Coronary artery (tissue), 2 donors: Measurements from ENCODE around the gene TENT4A.

Experiments
- DNase-seq: peaks from one replicate; pipeline ENCODE4 v3.0.0-alpha.2; 2017; ENCODE audit warnings: low spot score
- H3K27ac ChIP-seq, 2 donors: fragments of 200-600 bp; sonication (generic); one replicate each; pipeline ENCODE4 v1.5.1; 2016 to 2019
- H3K4me3 ChIP-seq: fragments of 200-600 bp; sonication (generic); 2 replicates; pipeline ENCODE4 v1.5.1; 2016; ENCODE audit warnings: mild to moderate bottlenecking, moderate library complexity
- CTCF ChIP-seq: fragments of 200-600 bp; sonication (generic); IDR thresholded peaks from one replicate; pipeline ENCODE4 v1.5.1; 2019; ENCODE audit warnings: antibody characterized with exemption

TENT4A gene

GRCh38 chr5:6785861-6786180 is 72.6 kb downstream of the TENT4A start:
- Histone ChIP-seq H3K27ac (no peak overlapping the region), H3K4me3 (no peak overlapping the region)
- TF ChIP-seq CTCF: no peak
- DNase-seq: no peak

- no peak for TF ChIP-seq CTCF
- DNase-seq: no peak
- Histone ChIP-seq H3K27ac (no peak overlapping the region), H3K4me3 (no peak overlapping the region)
Measured at GRCh38 chr5:6786786-6787495, 73.7 kb downstream of the TENT4A start.

GRCh38 chr5:6787941-6788340 is 74.7 kb downstream of the TENT4A start:
- H3K27ac ChIP-seq: no peak overlapping the region
- TF ChIP-seq CTCF: no peak
- no peak for DNase-seq
- no peak overlapping the region for H3K4me3 ChIP-seq

- Histone ChIP-seq H3K27ac (no peak overlapping the region), H3K4me3 (no peak overlapping the region)
- TF ChIP-seq CTCF: no peak
- no peak for DNase-seq
Measured at GRCh38 chr5:6788439-6788838, 75.2 kb downstream of the TENT4A start.

GRCh38 chr5:6788956-6789649 is 75.9 kb downstream of the TENT4A start:
- Histone ChIP-seq H3K27ac (no peak overlapping the region), H3K4me3 (no peak overlapping the region)
- DNase-seq: no peak
- TF ChIP-seq CTCF: no peak

GRCh38 chr5:6790346-6790865 is 77.2 kb downstream of the TENT4A start:
- no peak for DNase-seq

More at GRCh38 chr5:6790346-6790865, 77.2 kb downstream of the TENT4A start:
- Histone ChIP-seq H3K27ac (no peak overlapping the region), H3K4me3 (no peak overlapping the region)
- TF ChIP-seq CTCF: no peak
